ENCODE data around the gene RCC1.
"Not testable (repeated sequence)": the region's sequence is repeated elsewhere in the genome, so short reads cannot be mapped to it uniquely, and the experiment has no call there.

RCC1 gene, protein sequence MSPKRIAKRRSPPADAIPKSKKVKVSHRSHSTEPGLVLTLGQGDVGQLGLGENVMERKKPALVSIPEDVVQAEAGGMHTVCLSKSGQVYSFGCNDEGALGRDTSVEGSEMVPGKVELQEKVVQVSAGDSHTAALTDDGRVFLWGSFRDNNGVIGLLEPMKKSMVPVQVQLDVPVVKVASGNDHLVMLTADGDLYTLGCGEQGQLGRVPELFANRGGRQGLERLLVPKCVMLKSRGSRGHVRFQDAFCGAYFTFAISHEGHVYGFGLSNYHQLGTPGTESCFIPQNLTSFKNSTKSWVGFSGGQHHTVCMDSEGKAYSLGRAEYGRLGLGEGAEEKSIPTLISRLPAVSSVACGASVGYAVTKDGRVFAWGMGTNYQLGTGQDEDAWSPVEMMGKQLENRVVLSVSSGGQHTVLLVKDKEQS

GRCh38 chr1:28505406-28506187, at the start of gene RCC1:
Gene RCC1, plus strand, starts transcription at chr1:28506043. Its CDS starts 23,824 bp downstream, at chr1:28529867.
- TF ChIP-seq, protein P1, sequence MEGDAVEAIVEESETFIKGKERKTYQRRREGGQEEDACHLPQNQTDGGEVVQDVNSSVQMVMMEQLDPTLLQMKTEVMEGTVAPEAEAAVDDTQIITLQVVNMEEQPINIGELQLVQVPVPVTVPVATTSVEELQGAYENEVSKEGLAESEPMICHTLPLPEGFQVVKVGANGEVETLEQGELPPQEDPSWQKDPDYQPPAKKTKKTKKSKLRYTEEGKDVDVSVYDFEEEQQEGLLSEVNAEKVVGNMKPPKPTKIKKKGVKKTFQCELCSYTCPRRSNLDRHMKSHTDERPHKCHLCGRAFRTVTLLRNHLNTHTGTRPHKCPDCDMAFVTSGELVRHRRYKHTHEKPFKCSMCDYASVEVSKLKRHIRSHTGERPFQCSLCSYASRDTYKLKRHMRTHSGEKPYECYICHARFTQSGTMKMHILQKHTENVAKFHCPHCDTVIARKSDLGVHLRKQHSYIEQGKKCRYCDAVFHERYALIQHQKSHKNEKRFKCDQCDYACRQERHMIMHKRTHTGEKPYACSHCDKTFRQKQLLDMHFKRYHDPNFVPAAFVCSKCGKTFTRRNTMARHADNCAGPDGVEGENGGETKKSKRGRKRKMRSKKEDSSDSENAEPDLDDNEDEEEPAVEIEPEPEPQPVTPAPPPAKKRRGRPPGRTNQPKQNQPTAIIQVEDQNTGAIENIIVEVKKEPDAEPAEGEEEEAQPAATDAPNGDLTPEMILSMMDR (IDR thresholded peaks at IDR 0.05; ENCODE audit: control insufficient read depth, extremely low read depth, insufficient read depth), result no peak
- peak within 1 kb of the TSS; percentile 94 for H3K4me3 ChIP-seq (ENCODE audit: low read depth, low read length)
- peak; percentile 97 for DNase-seq (ENCODE audit: low read depth)

GRCh38 chr1:28456078-28456477, 49.8 kb upstream of the RCC1 start:
- no peak overlapping the region for H3K4me3 ChIP-seq (ENCODE audit: low read depth, low read length)
- no peak for DNase-seq (ENCODE audit: low read depth)
- TF ChIP-seq, protein P1 (IDR thresholded peaks at IDR 0.05; ENCODE audit: control insufficient read depth, extremely low read depth, insufficient read depth), result no peak

GRCh38 chr1:28457678-28458077, 48.2 kb upstream of the RCC1 start:
- H3K4me3 ChIP-seq (ENCODE audit: low read depth, low read length), result no peak overlapping the region
- DNase-seq (ENCODE audit: low read depth), result no peak
- TF ChIP-seq, protein P1 (IDR thresholded peaks at IDR 0.05; ENCODE audit: control insufficient read depth, extremely low read depth, insufficient read depth), result no peak

GRCh38 chr1:28458237-28459228, 47.3 kb upstream of the RCC1 start:
- TF ChIP-seq, protein P1 (IDR thresholded peaks at IDR 0.05; ENCODE audit: control insufficient read depth, extremely low read depth, insufficient read depth), result no peak
- no peak for DNase-seq (ENCODE audit: low read depth)
- H3K4me3 ChIP-seq (ENCODE audit: low read depth, low read length), result no peak overlapping the region

GRCh38 chr1:28466226-28466778, 39.5 kb upstream of the RCC1 start:
- no peak for DNase-seq (ENCODE audit: low read depth)
- TF ChIP-seq, protein P1 (IDR thresholded peaks at IDR 0.05; ENCODE audit: control insufficient read depth, extremely low read depth, insufficient read depth), result no peak
- H3K4me3 ChIP-seq (ENCODE audit: low read depth, low read length), result no peak overlapping the region

DNA sequence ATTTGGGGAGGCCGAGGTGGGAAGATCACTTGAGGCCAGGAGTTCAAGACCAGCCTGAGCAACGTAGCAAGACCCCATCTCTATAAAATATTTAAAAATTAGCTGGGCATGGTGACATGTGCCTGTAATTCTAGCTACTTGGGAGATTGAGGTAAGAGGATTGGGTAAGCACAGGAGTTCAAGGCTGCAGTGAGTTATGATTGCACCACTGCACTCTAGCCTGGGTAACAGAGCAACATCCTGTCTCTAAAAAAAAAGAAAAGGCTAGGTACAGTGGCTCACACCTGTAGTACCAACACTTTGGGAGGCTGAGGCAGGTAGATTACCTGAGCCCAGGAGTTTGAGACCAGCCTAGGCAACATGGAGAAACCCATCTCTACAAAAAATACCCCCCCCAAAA, 35.7 kb upstream of the RCC1 start:
- no peak overlapping the region for H3K4me3 ChIP-seq (ENCODE audit: low read depth, low read length)
- TF ChIP-seq, protein P1 (IDR thresholded peaks at IDR 0.05; ENCODE audit: control insufficient read depth, extremely low read depth, insufficient read depth), result no peak
- DNase-seq (ENCODE audit: low read depth), result no peak

DNA sequence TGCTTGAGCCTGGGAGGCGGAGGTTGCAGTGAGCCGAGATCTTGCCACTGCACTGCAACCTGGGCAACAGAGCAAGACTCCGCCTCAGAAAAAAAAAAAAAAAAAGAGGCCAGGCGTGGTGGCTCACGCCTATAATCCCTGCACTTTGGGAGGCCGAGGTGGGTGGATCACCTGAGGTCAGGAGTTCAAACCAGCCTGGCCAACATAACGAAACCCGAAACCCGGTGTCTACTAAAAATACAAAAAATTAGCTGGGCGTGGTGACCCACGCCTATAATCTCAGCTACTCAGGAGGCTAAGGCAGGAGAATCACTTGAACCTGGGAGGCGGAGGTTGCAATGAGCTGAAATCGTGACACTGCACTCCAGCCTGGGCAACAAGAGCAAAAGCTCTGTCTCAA, 26.3 kb upstream of the RCC1 start:
- not testable (repeated sequence) for H3K4me3 ChIP-seq (ENCODE audit: low read depth, low read length); DNase-seq (ENCODE audit: low read depth)
